CD4-positive, alpha-beta T cell treated with Interleukin-6 for 4 hours (primary cell): ENCODE results near the gene MVB12B.
A peak's percentile ranks its signal among the peaks of the same experiment; 100 is the strongest.
"Not testable (repeated sequence)": the region's sequence is repeated elsewhere in the genome, so short reads cannot be mapped to it uniquely, and the experiment has no call there.

Experiments used
- DNase-seq: peaks from one replicate; pipeline ENCODE4 v3.0.0-alpha.2; 2020; ENCODE audit warnings: mixed read lengths

MVB12B gene

DNA sequence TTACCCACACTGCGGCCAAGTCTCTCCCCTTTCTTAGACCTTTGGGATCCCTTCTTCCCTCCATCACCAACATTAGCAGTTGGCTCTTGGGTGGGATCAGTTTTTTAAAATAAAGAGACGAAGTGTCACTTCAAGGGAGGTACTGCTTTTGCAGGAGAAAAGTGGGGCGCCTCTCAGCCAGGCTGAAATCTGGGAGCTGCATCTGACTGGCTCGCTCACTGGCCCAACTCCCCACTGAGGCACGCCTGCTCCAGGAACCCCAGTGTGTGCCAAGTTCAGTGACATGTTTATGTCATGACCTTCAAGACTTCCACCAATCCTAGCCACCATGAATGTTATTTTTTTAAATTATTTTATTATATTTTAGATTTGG is 130.5 kb downstream of the MVB12B start:
- no peak for DNase-seq

DNA sequence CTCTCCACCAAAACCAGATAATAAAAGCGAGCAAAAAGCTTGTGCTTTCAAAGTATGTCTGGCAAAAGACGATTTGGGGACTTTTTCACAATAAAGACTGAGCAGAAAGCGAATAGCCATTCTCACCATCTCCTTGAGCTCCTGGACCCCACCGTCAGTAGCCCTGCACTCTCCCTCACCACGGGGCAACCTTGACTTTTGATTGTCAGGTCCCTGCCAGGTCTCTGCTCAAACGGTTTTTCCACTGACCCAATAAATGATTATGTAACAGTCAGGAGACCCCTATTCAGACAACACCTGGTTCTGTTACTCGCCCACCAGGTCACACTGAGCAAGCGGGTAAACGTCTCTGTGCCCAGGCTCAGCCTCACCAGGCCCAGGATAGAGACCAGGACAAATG is 131.3 kb downstream of the MVB12B start:
- DNase-seq = no peak

DNA sequence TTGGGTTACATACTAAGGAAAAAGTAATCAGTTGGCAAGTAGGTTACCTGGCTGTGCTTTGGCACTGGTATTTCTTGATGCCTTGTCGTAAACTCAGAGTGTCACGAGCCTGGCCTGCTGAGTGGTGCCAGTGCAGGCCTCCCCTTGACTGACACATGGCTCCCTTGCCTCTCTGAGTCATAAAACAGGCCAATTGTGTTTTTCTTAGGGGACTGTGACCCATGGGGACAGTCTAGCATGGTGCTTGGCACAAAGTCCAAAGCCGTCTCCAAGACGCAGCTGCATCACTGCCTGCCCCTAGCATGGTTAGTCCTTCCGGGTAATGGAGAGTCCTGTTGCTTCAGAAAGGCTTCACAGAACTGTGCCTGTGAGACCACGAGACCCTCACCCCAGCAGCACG is 132.5 kb downstream of the MVB12B start:
- no peak for DNase-seq

DNA sequence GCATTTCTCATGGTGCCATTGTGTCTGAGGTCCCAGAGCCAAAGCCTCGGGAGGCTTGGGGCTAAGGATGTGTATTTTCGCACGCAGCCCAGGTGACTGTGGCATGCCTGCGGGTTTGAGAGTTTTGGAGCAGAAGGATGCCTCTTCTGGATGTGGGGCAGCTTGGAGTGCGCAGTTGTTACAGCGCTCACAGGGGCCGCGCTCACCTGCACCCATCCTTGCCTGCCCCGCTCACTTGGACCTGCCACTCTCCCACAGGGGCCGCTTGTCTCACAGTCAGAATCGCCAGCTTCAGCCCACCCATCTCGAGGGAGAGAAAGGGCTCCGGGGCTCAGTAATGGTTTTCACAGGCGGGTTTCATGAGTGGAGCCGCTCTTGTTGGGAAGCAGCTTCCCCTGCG is 132.9 kb downstream of the MVB12B start:
- DNase-seq = no peak

DNA sequence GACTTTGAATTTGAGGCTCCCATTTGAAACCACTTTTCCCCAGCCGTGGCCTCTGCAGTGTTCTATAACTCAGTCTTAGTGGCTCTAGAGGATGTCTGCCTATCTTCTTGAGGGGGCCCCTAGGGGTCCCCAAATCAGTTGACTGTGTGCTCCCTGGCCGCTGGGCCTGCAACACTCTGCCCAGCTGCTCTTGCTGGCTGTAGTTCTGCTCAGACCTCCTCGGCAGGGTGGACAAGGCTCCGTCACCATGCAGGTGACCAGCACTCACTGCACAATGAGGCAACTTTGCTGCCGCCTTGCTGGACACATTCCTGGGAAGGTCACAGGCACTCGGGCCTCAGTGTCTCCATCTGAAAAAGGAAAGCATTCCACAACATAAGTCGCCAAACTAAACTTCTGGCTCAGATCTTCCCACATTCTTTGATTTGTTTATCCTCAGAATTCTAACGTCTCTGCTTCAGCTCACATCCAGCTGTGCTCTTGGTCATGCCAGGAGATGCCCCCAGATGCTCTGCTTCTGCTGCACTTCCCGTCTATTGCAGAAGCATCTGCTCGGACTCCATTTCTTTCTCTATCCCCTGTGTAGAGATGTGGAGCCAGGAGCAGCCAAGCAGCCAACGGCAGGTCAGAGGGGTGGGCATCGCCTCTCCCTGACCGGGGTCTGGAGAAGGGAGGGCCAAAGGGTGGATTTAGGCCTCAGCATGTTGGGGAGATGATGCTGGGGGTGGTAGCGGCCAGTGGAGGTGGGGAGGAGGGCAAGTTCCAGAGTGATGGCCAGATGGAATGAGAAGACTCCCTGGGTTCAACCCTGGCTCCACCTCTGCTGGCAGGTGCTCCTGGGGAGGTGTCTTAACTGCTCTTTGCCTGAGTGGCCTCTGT is 133.6 kb downstream of the MVB12B start:
- DNase-seq = no peak

DNA sequence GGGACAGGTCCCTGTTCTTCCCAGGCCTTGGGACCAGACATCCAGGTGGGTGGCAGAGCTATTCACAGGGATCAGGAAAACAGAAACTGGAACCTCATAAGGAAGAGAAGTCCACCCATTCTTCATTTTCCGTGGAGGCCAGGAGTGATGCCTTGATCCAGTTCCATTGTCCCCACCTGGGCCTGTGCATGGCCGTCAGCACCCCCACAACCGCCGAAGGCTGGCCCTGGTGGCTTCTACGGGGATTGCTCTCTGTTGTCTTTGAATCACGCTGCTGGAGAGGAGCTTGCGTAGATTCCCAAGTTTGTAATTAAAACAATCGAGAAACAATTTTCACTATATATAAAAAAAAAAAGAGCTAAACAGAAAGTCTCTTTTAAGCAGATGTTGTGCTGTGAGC is 134.4 kb downstream of the MVB12B start:
- DNase-seq = no peak

DNA sequence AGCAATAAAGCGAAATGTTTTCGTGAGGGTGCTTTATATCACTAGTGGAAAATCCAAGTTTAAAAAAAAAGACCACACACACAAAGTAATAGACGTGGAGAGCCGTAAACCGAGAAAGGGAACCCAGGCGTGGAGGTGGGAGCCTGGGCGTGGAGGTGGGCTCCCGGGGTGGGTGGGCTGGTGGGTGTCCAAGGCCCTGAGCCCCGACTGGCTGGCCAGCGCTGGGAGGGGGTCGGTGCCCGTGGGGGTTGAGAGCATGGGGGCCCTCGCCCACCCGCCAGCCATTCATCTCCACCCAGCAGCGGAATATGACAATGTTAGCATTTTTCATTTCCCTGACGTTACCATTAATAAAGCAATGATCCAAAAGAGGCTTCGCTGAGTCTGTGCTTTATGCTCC is 135.0 kb downstream of the MVB12B start:
- no peak for DNase-seq

DNA sequence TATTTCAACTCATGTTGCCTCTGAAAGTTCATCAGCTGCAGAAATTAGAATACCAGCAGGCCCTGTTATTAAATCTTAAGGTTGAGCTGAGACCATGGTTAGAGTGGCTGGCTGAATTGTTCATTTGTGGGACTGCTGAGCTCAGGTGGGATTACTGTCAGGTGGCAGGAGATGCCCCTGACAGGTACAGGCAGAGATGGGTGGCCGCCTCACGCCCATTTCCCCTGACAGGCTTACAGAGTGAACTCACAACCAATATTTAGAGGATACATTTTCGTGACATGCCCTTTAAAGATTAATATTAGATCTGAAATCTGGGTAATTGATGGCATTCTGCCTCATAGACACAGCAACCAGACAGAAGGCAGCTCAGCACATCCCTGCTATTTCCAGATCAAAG is 136.0 kb downstream of the MVB12B start:
- DNase-seq = no peak

DNA sequence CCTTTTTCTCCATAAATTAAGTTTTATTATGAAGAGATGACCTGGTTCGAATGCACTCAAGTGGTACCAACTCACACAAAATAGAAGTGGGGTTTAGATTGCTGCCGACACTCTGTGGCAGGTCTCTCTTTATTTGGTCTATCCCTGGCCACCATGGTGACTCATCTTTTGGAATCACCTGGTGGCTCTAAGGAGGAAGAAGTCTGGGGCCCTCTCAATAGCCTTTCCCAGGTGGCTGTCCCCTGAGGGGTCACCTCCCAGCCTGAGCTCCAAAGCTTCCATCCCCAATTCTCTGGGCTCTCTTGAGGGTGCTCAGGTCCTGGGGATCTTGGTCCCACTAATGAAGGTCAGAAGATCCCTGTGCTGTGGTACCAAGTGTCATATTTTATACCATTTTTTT is 136.8 kb downstream of the MVB12B start:
- no peak for DNase-seq

DNA sequence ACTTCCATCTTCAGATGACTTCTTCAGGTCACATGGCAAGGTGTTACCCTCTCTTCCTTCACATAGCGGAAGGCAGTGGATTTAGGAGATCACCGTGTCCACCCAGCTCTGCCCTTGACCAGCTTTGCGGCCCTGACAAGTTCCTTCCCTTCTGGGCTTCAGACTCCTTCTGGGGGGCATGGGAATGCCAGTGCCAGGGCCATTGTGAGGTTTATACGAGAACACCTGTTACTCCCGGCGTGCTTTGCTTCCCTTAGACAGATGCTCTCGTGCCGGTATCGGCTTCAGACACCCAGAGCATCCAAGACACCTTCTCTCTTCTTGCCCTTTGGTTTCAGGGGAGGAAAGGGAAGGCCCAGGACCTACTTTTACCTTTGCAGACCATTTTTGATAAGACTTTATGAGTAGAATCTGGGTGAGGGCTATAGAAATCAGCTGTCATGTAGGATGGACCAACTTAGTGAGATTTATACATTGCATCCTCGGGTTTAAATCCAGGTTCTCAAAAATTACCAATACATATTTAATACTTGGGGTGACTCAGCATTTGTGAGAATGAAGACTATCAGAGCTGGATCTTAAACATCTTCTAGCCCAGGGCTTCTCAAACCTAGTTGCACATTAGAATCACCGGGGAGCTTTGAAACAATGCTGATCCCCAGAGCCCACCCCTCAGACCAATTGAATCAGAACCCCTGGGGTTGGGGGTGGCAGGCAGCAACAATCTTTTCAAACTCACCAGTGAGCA is 138.2 kb downstream of the MVB12B start:
- no peak for DNase-seq

DNA sequence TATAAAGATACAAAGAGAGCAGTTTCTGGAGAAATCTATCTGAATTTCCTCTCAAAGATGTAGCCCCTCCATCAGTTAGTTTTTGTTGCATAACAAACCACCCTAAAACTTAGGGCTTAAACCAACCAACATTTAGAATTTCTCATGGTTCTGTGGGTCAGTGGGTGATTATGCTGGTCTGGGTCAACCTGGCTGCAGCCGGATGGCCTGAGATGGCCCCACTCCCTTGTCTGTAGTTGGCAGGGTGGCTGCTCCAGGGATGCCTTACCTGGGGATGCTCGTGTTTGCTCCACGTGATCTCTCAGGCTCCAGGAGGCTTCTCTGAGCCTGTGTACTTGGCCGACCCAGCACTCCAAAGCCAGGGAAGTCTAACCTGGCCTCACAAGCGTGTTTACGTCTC is 139.3 kb downstream of the MVB12B start:
- DNase-seq = no peak

DNA sequence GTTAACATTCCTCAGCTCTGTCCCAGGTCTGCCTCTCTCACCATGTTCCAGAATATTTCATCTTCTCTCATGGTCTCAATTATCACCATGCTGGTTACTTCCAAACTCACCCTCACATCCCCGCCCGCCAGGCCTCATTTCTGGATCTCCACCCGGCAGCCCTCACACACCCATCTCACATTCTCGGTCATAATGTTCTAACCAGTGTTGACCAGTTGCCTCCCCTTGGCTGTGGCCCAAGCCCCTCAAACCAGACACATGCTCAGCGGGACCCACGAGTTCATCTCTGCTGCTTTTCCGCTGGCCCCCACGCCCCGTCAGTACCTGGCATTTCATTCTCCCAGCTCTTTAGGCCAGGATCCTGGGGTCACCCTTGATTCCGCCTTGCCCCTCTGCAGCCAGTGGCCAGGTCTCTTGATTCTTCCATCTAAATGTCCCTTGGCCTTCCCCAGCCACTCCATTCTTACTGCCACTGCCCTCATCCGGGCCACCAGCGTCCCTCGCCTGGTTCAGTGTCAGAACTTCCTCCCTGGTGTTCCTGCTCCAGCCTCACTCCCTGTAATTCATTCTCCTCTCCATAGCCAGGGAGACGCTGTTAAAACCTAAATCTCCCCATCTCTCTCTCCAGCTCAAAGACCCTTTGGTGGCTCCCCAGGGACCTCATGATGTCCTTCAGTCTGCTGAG is 141.7 kb downstream of the MVB12B start:
- DNase-seq = no peak

DNA sequence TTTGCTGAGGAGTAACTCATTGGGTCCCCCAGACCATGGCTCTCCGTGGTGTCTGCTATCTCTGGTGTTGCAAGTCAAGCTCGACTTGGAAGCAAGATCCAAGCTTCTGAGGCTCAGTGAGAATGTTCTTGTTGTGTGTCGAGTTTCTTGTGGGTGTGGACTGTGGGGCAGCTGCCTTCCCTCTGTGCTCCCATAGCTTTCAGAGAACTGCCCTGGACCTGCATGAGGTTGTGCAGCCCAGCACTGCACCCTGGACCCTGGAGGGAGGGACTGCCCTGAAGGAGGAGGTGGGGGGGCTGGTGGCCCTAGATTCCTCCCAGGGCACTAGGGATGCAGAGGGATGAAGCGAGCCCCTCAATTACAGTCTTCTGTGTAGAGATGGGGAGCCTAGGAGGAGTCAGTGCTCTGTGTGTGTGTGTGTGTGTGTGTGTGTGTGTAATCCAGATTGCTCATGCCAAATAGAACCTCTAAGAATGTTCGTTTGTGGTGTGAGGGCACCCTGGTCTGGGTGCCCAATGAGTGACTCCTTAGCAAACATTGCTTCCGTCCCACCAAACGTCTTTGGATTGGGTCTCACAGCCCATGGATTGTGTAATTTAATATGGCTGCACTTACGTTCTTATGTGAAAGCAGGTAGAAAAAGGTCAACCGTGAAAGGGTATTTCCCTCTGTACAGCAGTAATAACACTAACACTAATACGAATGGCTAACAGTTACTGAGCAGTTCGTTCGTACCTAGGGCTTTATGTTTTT is 143.8 kb downstream of the MVB12B start:
- peak; percentile 11 for DNase-seq

DNA sequence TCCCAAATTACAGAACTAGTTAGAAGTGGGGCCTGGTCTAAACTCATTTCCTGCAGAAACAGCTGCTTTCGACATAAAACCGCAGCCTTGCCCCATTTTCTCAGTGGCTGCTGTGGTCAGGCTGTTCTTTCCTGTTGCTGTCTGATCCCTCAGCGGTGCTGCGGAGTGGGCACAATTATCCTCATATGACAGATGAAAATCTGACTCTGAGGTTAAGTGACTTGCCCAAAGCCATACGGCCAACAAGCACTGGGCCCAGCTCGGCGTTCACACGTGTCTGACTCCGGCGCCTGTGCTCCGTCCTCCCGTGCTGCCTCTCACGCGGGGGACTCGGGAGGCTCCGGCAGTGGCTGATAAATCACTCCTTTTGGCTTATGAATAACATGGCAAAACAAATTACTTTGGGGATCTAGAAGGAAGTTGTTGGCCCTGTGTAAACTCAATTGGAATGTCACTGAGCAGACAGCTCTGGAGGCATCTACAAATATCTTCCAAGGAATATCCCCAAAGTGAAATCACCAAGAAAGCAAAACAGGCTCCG is 144.5 kb downstream of the MVB12B start:
- DNase-seq = peak; percentile 80

DNA sequence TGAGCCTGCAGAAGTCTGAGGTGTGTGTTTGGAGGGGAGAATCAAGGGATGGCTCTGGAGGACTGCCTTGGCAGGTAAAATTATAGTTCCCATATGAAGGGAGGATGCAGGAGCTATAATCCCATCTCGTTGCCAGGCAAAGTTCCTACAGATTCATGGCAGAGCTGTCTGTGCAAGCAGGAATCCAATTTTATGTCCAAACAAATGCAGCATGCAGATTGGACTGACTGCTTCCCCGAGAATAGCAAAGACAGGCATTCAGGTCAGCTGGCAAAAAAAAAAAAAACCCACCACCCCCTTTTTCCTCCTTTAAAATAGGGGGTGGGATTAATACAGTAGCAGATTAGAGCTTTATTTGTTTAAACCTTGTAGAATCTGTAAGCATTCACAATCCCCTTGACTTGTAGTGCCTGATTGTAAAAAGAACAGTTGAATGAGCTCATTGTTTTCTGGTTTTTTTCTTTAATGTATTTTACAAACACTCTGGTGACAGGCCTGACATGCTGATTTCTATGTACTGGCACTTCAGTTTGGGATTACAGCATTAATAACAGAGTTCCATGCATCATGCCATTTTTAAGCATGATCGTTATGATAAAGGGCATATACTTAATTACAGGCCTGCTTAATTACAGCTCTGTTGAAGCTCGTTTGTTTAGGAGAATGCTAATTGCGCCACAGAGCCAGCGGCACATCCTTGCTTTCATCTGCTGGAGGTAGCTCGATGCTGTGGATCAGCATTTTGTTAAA is 145.7 kb downstream of the MVB12B start:
- DNase-seq = no peak

DNA sequence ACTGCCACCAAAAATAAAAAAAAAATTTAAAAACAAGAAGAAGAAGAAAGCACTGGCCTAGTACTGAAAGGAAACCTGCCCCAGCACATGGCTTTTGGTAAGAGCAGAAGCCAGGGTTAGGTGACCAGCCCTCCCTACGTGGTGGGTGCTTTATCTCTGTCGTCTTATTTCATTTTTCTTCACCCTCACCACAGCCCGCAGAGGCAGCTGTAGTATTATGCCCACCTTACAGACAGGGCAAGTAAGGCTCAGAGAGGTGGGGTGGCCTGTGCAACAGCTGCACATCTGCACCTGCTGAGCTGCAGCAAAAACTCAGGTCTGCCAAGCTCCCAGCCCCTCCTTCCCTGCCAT is 146.3 kb downstream of the MVB12B start:
- no peak for DNase-seq

DNA sequence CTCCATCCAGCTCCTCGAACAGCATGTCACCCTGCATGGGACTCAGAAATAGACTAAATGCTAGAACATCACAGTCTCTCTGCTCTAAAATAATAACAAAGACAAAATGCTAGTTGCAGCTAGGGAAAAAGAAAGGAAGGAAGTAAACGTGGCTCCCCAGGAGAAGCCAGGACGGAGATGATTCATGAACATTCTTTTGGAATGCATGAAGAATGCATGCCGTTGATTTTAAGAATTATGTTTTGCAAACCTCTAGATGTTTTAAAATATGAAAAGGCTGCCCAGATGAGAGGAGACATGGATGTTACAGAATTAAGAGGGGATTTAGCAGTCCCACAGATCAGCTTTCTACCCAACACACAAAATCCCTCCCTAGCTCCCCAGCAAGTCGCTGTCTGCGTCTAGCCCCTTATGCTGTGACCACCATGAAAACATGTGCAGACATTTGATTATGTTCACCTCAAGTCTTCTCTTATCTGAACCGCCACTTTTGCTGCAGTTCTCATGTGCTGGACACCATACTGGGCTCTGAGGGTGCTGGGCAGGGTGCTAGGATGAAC is 147.7 kb downstream of the MVB12B start:
- no peak for DNase-seq

DNA sequence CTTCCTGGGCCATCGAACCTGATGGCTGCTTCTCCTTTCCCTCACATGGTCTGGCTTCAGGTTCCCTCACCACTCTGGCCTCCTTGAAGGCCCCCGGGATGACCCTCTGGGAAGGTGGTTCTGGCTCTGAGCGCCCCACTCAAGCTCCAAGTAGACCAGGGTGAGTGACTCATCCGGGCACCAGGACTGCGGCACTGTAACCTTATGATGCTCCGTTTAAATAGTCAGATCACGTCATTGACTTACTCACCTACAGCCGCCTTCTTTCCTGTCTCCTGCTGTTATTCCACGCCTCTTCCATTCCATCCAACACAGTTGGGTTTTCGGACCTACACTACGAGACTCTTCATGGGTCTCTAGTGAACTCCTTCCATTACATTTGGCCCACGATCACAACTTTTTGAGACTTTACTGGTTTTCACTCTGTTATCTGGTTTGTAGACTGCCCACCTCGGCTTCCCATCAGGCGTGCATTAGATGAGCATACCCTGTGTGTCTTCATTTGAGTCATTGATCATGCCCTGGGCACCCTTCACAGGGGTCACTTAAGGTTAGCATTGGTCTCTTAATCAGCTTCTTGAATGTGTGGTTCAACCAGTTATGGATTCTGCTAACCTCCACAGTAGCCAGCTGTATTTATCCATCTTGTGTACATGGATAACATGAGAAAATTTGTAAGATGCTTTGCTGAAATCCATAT is 148.3 kb downstream of the MVB12B start:
- no peak for DNase-seq

DNA sequence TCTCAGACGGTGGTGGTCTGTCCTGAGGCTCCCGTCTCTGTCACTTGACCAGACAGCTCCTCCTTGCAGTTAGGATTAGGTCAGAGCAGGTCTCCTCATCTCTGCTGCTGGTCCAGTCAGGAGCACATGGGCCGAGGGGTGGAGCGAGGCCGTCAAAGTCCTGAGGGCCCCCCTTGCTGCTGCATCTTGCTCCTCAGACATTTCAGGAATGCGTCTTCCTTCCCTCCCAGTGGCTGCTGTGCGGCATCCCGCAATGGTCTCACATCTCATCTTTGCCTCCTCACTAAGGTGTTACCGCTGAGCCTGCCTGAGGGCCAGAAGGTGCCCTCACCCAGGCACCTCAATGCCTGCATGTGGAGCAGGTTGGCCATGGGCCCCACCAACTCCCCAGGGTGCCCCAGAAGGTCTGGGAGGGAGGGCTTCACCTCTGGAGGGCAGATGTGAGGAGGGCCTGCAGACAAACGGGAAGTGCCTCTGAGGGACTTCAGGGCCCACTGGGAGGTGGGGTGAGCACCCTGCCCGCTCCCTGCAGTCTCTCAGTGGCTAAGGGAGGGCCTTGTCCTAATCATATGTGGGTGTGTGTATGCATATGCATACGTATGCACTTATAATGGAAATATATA is 149.4 kb downstream of the MVB12B start:
- DNase-seq = no peak

DNA sequence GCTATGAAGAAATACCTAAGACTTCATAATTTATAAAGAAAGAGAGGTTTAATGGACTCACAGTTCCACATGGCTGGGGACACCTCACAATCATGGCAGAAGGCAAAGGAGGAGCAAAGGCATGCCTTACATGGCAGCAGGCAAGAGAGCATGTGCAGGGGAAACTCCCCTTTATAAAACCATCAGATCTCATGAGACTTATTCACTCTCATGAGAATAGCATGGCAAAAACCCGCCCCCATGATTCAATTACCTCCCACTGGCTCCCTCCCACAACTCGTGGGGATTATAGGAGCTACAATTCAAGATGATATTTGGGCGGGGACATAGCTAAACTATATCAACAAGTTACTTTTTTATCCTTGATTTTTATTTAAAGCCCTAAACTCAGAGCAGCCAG is 150.8 kb downstream of the MVB12B start:
- DNase-seq = not testable (repeated sequence)
